HEK293 (cell line): ENCODE results near the gene FGFR3.

Source experiments
- TCF7L2 ChIP-seq: IDR thresholded peaks from 2 replicates; pipeline ENCODE4 v1.6.1; 2011; ENCODE audit warnings: low read depth, mild to moderate bottlenecking, inconsistent platforms, low read length, moderate library complexity, borderline replicate concordance
- YY2 ChIP-seq: fragments of 450-650 bp; formaldehyde crosslinking; IDR thresholded peaks from 2 replicates; pipeline ENCODE4 v1.5.1; 2016; ENCODE audit warnings: missing biosample characterization, missing genetic modification characterization
- ZNF132 ChIP-seq: fragments of 450-650 bp; formaldehyde crosslinking; IDR thresholded peaks from 2 replicates; pipeline ENCODE4 v1.5.1; 2017; ENCODE audit warnings: missing biosample characterization, missing genetic modification characterization, borderline replicate concordance
- ZNF530 ChIP-seq: fragments of 450-650 bp; formaldehyde crosslinking; IDR thresholded peaks from 2 replicates; pipeline ENCODE4 v1.5.1; 2016; ENCODE audit warnings: low read depth, missing biosample characterization, missing genetic modification characterization
- TF ChIP-seq, protein P1 (sequence below): fragments of 450-650 bp; formaldehyde crosslinking; IDR thresholded peaks from 2 replicates; pipeline ENCODE4 v1.5.1; 2016; ENCODE audit warnings: missing biosample characterization, missing genetic modification characterization

DNA sequence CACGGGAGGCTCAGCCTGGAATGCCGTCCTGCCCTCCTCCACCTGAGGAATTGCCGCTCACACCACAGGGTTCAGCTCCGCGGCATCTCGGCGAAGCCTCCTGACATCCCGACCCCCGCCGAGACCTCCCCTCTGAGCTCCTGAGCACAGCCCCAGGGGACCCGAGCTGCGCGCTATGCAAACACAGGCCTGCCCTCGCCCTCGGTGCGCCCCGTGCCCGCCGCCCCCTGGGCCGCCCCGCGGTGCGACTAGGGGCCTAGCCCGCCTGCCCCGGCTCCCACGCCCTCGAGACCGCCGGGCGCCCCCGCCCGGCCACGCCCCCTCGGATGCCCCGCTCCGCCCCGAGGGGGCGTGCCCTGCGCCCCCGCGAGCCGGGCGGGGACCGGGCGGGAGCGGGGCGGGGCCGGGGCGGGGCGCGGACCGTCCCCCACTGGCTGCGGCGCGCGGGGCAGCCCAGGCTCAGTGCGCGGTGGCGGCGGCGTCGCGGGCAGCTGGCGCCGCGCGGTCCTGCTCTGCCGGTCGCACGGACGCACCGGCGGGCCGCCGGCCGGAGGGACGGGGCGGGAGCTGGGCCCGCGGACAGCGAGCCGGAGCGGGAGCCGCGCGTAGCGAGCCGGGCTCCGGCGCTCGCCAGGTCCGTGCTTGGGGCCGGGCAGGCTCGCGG is at the start of gene FGFR3:
- no peak for TF ChIP-seq YY2 (tag by site-specific recombination)
- no peak for TF ChIP-seq ZNF132 (tag by site-specific recombination)
- TF ChIP-seq TCF7L2, result no peak
- TF ChIP-seq, protein P1, sequence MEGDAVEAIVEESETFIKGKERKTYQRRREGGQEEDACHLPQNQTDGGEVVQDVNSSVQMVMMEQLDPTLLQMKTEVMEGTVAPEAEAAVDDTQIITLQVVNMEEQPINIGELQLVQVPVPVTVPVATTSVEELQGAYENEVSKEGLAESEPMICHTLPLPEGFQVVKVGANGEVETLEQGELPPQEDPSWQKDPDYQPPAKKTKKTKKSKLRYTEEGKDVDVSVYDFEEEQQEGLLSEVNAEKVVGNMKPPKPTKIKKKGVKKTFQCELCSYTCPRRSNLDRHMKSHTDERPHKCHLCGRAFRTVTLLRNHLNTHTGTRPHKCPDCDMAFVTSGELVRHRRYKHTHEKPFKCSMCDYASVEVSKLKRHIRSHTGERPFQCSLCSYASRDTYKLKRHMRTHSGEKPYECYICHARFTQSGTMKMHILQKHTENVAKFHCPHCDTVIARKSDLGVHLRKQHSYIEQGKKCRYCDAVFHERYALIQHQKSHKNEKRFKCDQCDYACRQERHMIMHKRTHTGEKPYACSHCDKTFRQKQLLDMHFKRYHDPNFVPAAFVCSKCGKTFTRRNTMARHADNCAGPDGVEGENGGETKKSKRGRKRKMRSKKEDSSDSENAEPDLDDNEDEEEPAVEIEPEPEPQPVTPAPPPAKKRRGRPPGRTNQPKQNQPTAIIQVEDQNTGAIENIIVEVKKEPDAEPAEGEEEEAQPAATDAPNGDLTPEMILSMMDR (tag by site-specific recombination), result no peak
- TF ChIP-seq ZNF530, result no peak
